B cell (primary cell): Measurements from ENCODE around the gene B4GALNT4. TPM values are rescaled to one million over a fixed set of nuclear protein-coding genes. Genes with fewer than 3 reads are reported as not detected.

Experiments used
- ATAC-seq: fragments of 200-7000 bp; cut with Tn5 transposase; one replicate; pipeline ENCODE4 v1.10.0; 2021; ENCODE audit warnings: low read depth, mild to moderate bottlenecking, moderate number of reproducible peaks, moderate library complexity
- CTCF ChIA-PET: fragments of 350-600 bp; sonication (Branson Sonifier 250); formaldehyde crosslinking; loops from one replicate; lab custom pipeline; 2021; ENCODE audit warnings: antibody characterized with exemption, inconsistent platforms; lab: Charles Lee
- POLR2A ChIA-PET: fragments of 350-600 bp; sonication (Branson Sonifier 250); formaldehyde crosslinking; loops from one replicate; lab custom pipeline; 2021; ENCODE audit warnings: antibody characterized with exemption; lab: Charles Lee
- DNase-seq: peaks from one replicate; pipeline ENCODE4 v3.0.0; 2013
- H2AFZ ChIP-seq: 2 replicates; pipeline ENCODE4 v1.6.1; 2012; ENCODE audit warnings: mild to moderate bottlenecking, low read depth, low read length; ENCODE audit not compliant: insufficient read depth, poor library complexity, severe bottlenecking
- H3K27ac ChIP-seq, 2 donors: 1 replicate in 1 of 2; 2 replicates in 1 of 2; pipeline ENCODE4 v1.5.1; 2012 to 2013; ENCODE audit warnings: low read length in 2 of 2, mild to moderate bottlenecking in 2 of 2, moderate library complexity in 1 of 2
- H3K27me3 ChIP-seq, 4 experiments: fragments of 200-600 bp in 1 of 4; sonication (generic) in 1 of 4; replicated peaks in 1 of 4; 1 replicate in 2 of 4; 2 replicates in 2 of 4; pipeline versions ENCODE4 v1.6.1 to v1.7.0; 2013 to 2016; ENCODE audit warnings: low read length in 3 of 4, mild to moderate bottlenecking in 2 of 4, mixed read lengths in 1 of 4, moderate library complexity in 1 of 4; ENCODE audit not compliant: insufficient read depth in 4 of 4, control insufficient read depth in 3 of 4; ENCODE audit errors: control extremely low read depth in 1 of 4
- H3K36me3 ChIP-seq, 2 experiments: replicated peaks in 1 of 2; 1 replicate in 1 of 2; 2 replicates in 1 of 2; pipeline versions ENCODE4 v1.6.1 to v1.7.1; 2013; ENCODE audit warnings: low read length in 1 of 2; ENCODE audit not compliant: insufficient read depth in 2 of 2, control insufficient read depth in 1 of 2; ENCODE audit errors: control extremely low read depth in 1 of 2, extremely low read depth in 1 of 2
- H3K4me1 ChIP-seq, 2 donors: fragments of 200-600 bp in 1 of 2; sonication (generic) in 1 of 2; 1 replicate in 1 of 2; 2 replicates in 1 of 2; pipeline versions ENCODE4 v1.5.1 to v1.6.1; 2013 to 2017; ENCODE audit warnings: low read length in 2 of 2; ENCODE audit not compliant: control insufficient read depth in 2 of 2, insufficient read depth in 2 of 2
- H3K4me2 ChIP-seq: replicated peaks from 2 replicates; pipeline ENCODE3; 2012; ENCODE audit warnings: mild to moderate bottlenecking, low read depth, low read length; ENCODE audit not compliant: poor library complexity, severe bottlenecking
- H3K4me3 ChIP-seq, 5 experiments: fragments of 200-600 bp in 1 of 5; sonication (generic) in 1 of 5; 1 replicate in 3 of 5; 2 replicates in 2 of 5; pipeline versions ENCODE4 v1.5.1 to v1.7.0; 2011 to 2016; ENCODE audit warnings: low read length in 4 of 5, mild to moderate bottlenecking in 4 of 5, low read depth in 2 of 5, control low read depth in 1 of 5, moderate library complexity in 1 of 5; ENCODE audit not compliant: insufficient read depth in 1 of 5; ENCODE audit errors: control extremely low read depth in 1 of 5, extremely low read depth in 1 of 5
- H3K79me2 ChIP-seq: fragments of 200-600 bp; sonication (generic); one replicate; pipeline ENCODE4 v1.6.0; 2016; ENCODE audit warnings: low read length; ENCODE audit not compliant: control insufficient read depth, insufficient read depth
- H3K9ac ChIP-seq: fragments of 200-600 bp; sonication (generic); 2 replicates; pipeline ENCODE4 v1.6.1; 2017; ENCODE audit warnings: mild to moderate bottlenecking, low read length, moderate library complexity
- H3K9me3 ChIP-seq, 3 donors: one replicate each; pipeline versions ENCODE4 v1.6.1 to v1.7.1; 2013; ENCODE audit warnings: low read length in 2 of 3; ENCODE audit not compliant: control insufficient read depth in 2 of 3, insufficient read depth in 1 of 3; ENCODE audit errors: control extremely low read depth in 1 of 3
- H4K20me1 ChIP-seq: 2 replicates; pipeline ENCODE4 v1.6.0; 2012; ENCODE audit warnings: mild to moderate bottlenecking, low read length; ENCODE audit not compliant: insufficient read depth, control insufficient read depth, poor library complexity, severe bottlenecking
- H3K27ac Mint-ChIP-seq: one replicate; pipeline ENCODE4 v1.8.0; 2021; ENCODE audit warnings: mixed read lengths
- H3K27me3 Mint-ChIP-seq: one replicate; pipeline ENCODE4 v1.8.0; 2021; ENCODE audit warnings: mixed read lengths
- H3K4me1 Mint-ChIP-seq: one replicate; pipeline ENCODE4 v1.8.0; 2021; ENCODE audit warnings: mixed read lengths
- H3K4me3 Mint-ChIP-seq: one replicate; pipeline ENCODE4 v1.8.0; 2021; ENCODE audit warnings: mixed read lengths
- H3K9me3 Mint-ChIP-seq: one replicate; pipeline ENCODE4 v1.8.0; 2022; ENCODE audit warnings: mixed read lengths; ENCODE audit not compliant: insufficient read depth
- CTCF ChIP-seq: fragments of 200-600 bp; IDR thresholded peaks from one replicate; pipeline ENCODE4 v1.8.0; 2022; ENCODE audit warnings: antibody characterized with exemption, mild to moderate bottlenecking
- EZH2 ChIP-seq: IDR thresholded peaks from 2 replicates; pipeline ENCODE4 v1.6.1; 2012; ENCODE audit warnings: borderline replicate concordance, low read depth, mild to moderate bottlenecking, moderate library complexity, low read length; ENCODE audit not compliant: insufficient read depth, poor library complexity, severe bottlenecking
- WGBS: methylation state at CpG from one replicate; pipeline ENCODE4 v1.1.5; 2013; ENCODE audit warnings: missing lambda C conversion rate; ENCODE audit not compliant: insufficient coverage; 5-methylcytosine and 5-hydroxymethylcytosine counted together
- intact Hi-C: fragments of 100-400 bp; cut with micrococcal nuclease; formaldehyde crosslinking; loops from one replicate; pipeline ENCODE4 v1.10.0; 2022
- polyA plus RNA-seq: library from polyadenylated mRNA; depleted of rRNA; stranded (reverse); fragments of >200 nt; gene quantifications from 2 replicates; pipeline ENCODE4 v1.2.3, GENCODE V29; 2012
- total RNA-seq, 2 donors: library from RNA; stranded (reverse); fragments of 120-200 nt in 1 of 2; gene quantifications; 1 replicate in 1 of 2; 2 replicates in 1 of 2; pipeline versions ENCODE4 v1.2.3 to v1.2.4, GENCODE V29; 2013 to 2022

The B4GALNT4 gene
- total and polyA plus RNA-seq, 2 donors (not counting 1 experiment from before 2014, with no cell fraction given), result not detected

GRCh38 chr11:429931-430456 is 60.7 kb downstream of the B4GALNT4 start:
- H3K4me2 ChIP-seq, result no peak overlapping the region
- DNase-seq (no peak), ATAC-seq (no peak)
- Mint-ChIP-seq H3K27me3 (no peaks in the 10 kb centered on the region), H3K27ac (no peak overlapping the region), H3K9me3 (no peaks in the 10 kb centered on the region), H3K4me3 (no peak overlapping the region), H3K4me1 (no peaks in the 10 kb centered on the region)
- intact Hi-C loops, result no loop called here
- no peaks in the 10 kb centered on the region for H4K20me1 ChIP-seq
- no peaks in the 10 kb centered on the region for H3K79me2 ChIP-seq
- H3K4me1 ChIP-seq, result no peaks in the 10 kb centered on the region
- no peak for TF ChIP-seq CTCF
- no peak for TF ChIP-seq EZH2
- no peaks in the 10 kb centered on the region for H3K27me3 ChIP-seq
- 90% methylated on average over 24 of the region's 25 CpGs for WGBS
- no peak overlapping the region for H3K27ac ChIP-seq
- H3K9me3 ChIP-seq, result peaks cover 0 to 6% (median 0%) of the 10 kb centered on the region in 3 donors
- ChIA-PET POLR2A (no interaction called here), CTCF (no interaction called here)
- no peak overlapping the region for H3K9ac ChIP-seq
- no peak overlapping the region for H3K4me3 ChIP-seq
- no peak overlapping the region for H2AFZ ChIP-seq
- H3K36me3 ChIP-seq, result no peaks in the 10 kb centered on the region

Other genes with a start within 250 kb of the B4GALNT4 start
- not detected in 2 replicates for gene SCGB1C1, start 176.4 kb upstream of the B4GALNT4 start, total RNA-seq
- gene SCGB1C1, start 176.4 kb upstream of the B4GALNT4 start, polyA plus RNA-seq, result not detected in 2 replicates
- 69.1 and 72.2 TPM in 2 replicates for gene BET1L, start 162.1 kb upstream of the B4GALNT4 start, total RNA-seq
- gene BET1L, start 162.1 kb upstream of the B4GALNT4 start, polyA plus RNA-seq, result 43.9 and 49.3 TPM in 2 replicates
- gene RIC8A, start 161.8 kb upstream of the B4GALNT4 start, total RNA-seq, result 102 and 110 TPM in 2 replicates
- 90.0 and 100 TPM in 2 replicates for gene RIC8A, start 161.8 kb upstream of the B4GALNT4 start, polyA plus RNA-seq
- gene SIRT3, start 133.2 kb upstream of the B4GALNT4 start, total RNA-seq, result 27.9 and 33.6 TPM in 2 replicates
- gene SIRT3, start 133.2 kb upstream of the B4GALNT4 start, polyA plus RNA-seq, result 22.9 and 50.5 TPM in 2 replicates
- gene PSMD13, start 132.5 kb upstream of the B4GALNT4 start, total RNA-seq, result 96.2 and 104 TPM in 2 replicates
- 98.0 and 111 TPM in 2 replicates for gene PSMD13, start 132.5 kb upstream of the B4GALNT4 start, polyA plus RNA-seq
- gene NLRP6, start 91.1 kb upstream of the B4GALNT4 start, total RNA-seq, result 2.5 and 2.7 TPM in 2 replicates
- 0.92 and 1.4 TPM in 2 replicates for gene NLRP6, start 91.1 kb upstream of the B4GALNT4 start, polyA plus RNA-seq
- gene PGGHG, start 80.4 kb upstream of the B4GALNT4 start, total RNA-seq, result 159 and 169 TPM in 2 replicates
- gene PGGHG, start 80.4 kb upstream of the B4GALNT4 start, polyA plus RNA-seq, result 152 and 264 TPM in 2 replicates
- not detected in 2 replicates for gene IFITM5, start 70.0 kb upstream of the B4GALNT4 start, total RNA-seq
- not detected in 2 replicates for gene IFITM5, start 70.0 kb upstream of the B4GALNT4 start, polyA plus RNA-seq
- gene IFITM2, start 61.7 kb upstream of the B4GALNT4 start, total RNA-seq, result 72.1 and 76.1 TPM in 2 replicates
- 207 and 451 TPM in 2 replicates for gene IFITM2, start 61.7 kb upstream of the B4GALNT4 start, polyA plus RNA-seq
- gene IFITM1, start 55.5 kb upstream of the B4GALNT4 start, total RNA-seq, result 19.5 and 19.7 TPM in 2 replicates
- 70.6 and 83.7 TPM in 2 replicates for gene IFITM1, start 55.5 kb upstream of the B4GALNT4 start, polyA plus RNA-seq
- gene IFITM3, start 48.6 kb upstream of the B4GALNT4 start, total RNA-seq, result 9.8 and 16.5 TPM in 2 replicates
- gene IFITM3, start 48.6 kb upstream of the B4GALNT4 start, polyA plus RNA-seq, result 1.6 and 5.2 TPM in 2 replicates
- gene PKP3, start 24.7 kb downstream of the B4GALNT4 start, total RNA-seq, result 0.39 TPM in 1 of 2 replicates, not detected in the other
- 0.16 and 0.78 TPM in 2 replicates for gene PKP3, start 24.7 kb downstream of the B4GALNT4 start, polyA plus RNA-seq
- gene SIGIRR, start 45.5 kb downstream of the B4GALNT4 start, total RNA-seq, result 66.6 and 73.8 TPM in 2 replicates
- gene SIGIRR, start 45.5 kb downstream of the B4GALNT4 start, polyA plus RNA-seq, result 92.1 and 145 TPM in 2 replicates
- gene ANO9, start 72.5 kb downstream of the B4GALNT4 start, total RNA-seq, result 62.0 and 63.9 TPM in 2 replicates
- 94.1 and 107 TPM in 2 replicates for gene ANO9, start 72.5 kb downstream of the B4GALNT4 start, polyA plus RNA-seq
- gene PTDSS2, start 80.8 kb downstream of the B4GALNT4 start, total RNA-seq, result 29.0 and 35.5 TPM in 2 replicates
- 15.4 and 22.1 TPM in 2 replicates for gene PTDSS2, start 80.8 kb downstream of the B4GALNT4 start, polyA plus RNA-seq
- gene RNH1, start 137.7 kb downstream of the B4GALNT4 start, total RNA-seq, result 76.2 and 81.0 TPM in 2 replicates
- gene RNH1, start 137.7 kb downstream of the B4GALNT4 start, polyA plus RNA-seq, result 156 and 159 TPM in 2 replicates
- gene HRAS, start 166.1 kb downstream of the B4GALNT4 start, total RNA-seq, result 63.5 and 66.2 TPM in 2 replicates
- gene HRAS, start 166.1 kb downstream of the B4GALNT4 start, polyA plus RNA-seq, result 86.0 and 110 TPM in 2 replicates
- 15.8 and 16.6 TPM in 2 replicates for gene LRRC56, start 168.0 kb downstream of the B4GALNT4 start, total RNA-seq
- 6.6 and 11.8 TPM in 2 replicates for gene LRRC56, start 168.0 kb downstream of the B4GALNT4 start, polyA plus RNA-seq
- 19.7 and 21.4 TPM in 2 replicates for gene LMNTD2, start 191.2 kb downstream of the B4GALNT4 start, total RNA-seq
- gene LMNTD2, start 191.2 kb downstream of the B4GALNT4 start, polyA plus RNA-seq, result 29.6 and 34.9 TPM in 2 replicates
- 24.7 and 29.8 TPM in 2 replicates for gene RASSF7, start 191.5 kb downstream of the B4GALNT4 start, total RNA-seq
- 59.0 and 89.3 TPM in 2 replicates for gene RASSF7, start 191.5 kb downstream of the B4GALNT4 start, polyA plus RNA-seq
- gene PHRF1, start 207.0 kb downstream of the B4GALNT4 start, total RNA-seq, result 57.9 and 63.5 TPM in 2 replicates
- 21.2 and 22.3 TPM in 2 replicates for gene PHRF1, start 207.0 kb downstream of the B4GALNT4 start, polyA plus RNA-seq
- 136 and 147 TPM in 2 replicates for gene IRF7, start 246.5 kb downstream of the B4GALNT4 start, total RNA-seq
- gene IRF7, start 246.5 kb downstream of the B4GALNT4 start, polyA plus RNA-seq, result 170 and 184 TPM in 2 replicates